Psoas muscle (tissue), 8 donors: ENCODE measurements around the gene LGALS14. TPM values are rescaled to one million over a fixed set of nuclear protein-coding genes. Genes with fewer than 3 reads are reported as not detected.

Experiments used
- ATAC-seq, 4 donors: fragments of 200-7000 bp; cut with Tn5 transposase; one replicate each; pipeline ENCODE4 v1.9.1; 2020; ENCODE audit warnings: moderate library complexity in 3 of 4, mild to moderate bottlenecking in 2 of 4
- DNase-seq, 2 donors: peaks; one replicate each; pipeline ENCODE4 v3.0.0-alpha.2; 2020
- H3K27ac ChIP-seq: fragments of 200-600 bp; one replicate; pipeline ENCODE4 v1.8.0; 2022
- H3K27me3 ChIP-seq, 3 donors: fragments of 200-600 bp in 1 of 3; one replicate each; pipeline versions ENCODE4 v1.6.1 to v1.8.0; 2013 to 2022; ENCODE audit warnings: low read length in 2 of 3, mild to moderate bottlenecking in 2 of 3, moderate library complexity in 1 of 3; ENCODE audit not compliant: insufficient read depth in 3 of 3
- H3K36me3 ChIP-seq, 2 donors: fragments of 200-600 bp in 1 of 2; one replicate each; pipeline versions ENCODE4 v1.6.1 to v1.8.0; 2013 to 2022; ENCODE audit warnings: low read depth in 1 of 2, mild to moderate bottlenecking in 1 of 2, moderate library complexity in 1 of 2; ENCODE audit not compliant: insufficient read depth in 1 of 2
- H3K4me1 ChIP-seq: fragments of 200-600 bp; one replicate; pipeline ENCODE4 v1.8.0; 2022
- H3K4me3 ChIP-seq: fragments of 200-600 bp; one replicate; pipeline ENCODE4 v1.8.0; 2022; ENCODE audit warnings: mild to moderate bottlenecking
- H3K9me3 ChIP-seq: fragments of 200-600 bp; one replicate; pipeline ENCODE4 v1.8.0; 2022
- WGBS, 3 donors: extraction: QIAGEN DNeasy Blood & Tissue Kit; methylation state at CpG; one replicate each; pipeline versions ENCODE4 v1.1.6 to v1.1.7; 2013; 5-methylcytosine and 5-hydroxymethylcytosine counted together
- intact Hi-C, 2 donors: fragments of 100-400 bp; cut with DNase I; formaldehyde crosslinking; loops; one replicate each; pipeline versions ENCODE4 v1.11.0 to v1.14.2; 2022
- polyA plus RNA-seq, 3 donors: library from polyadenylated mRNA; stranded (reverse); fragments of 200-250 nt; gene quantifications; one replicate each; pipeline ENCODE4 v1.2.3, GENCODE V29; 2013
- total RNA-seq, 4 donors: library from RNA; stranded (reverse); fragmentation: NEBNext Ultra II Directional in 2 of 4; extraction: Animal tissue kit (Norgen Biotek cat#: 25700) in 2 of 4; gene quantifications; one replicate each; pipeline versions ENCODE4 v1.2.1 to v1.2.4, GENCODE V29; 2021 to 2023
- TF ChIP-seq, protein P1 (sequence below): fragments of 200-600 bp; IDR thresholded peaks from one replicate; pipeline ENCODE4 v1.8.0; 2022; ENCODE audit warnings: antibody characterized with exemption
- donor health status: healthy with polysubstance abuse.
- donor health status: DM: no; HTN: no; CAD: no; lungs with moderate emphysema.
- donor health status: Bipolar disorder and iron deficiency.
- donor health status: healthy.
- donor health status: DM: yes; HTN: yes; CAD: no.
- donor health status: DM: no; HTN: no; CAD: no.
- donor health status: DM: no; HTN: no; CAD: no.
- donor health status: DM: yes; HTN: yes; CAD: no.

Gene LGALS14
- total and polyA plus RNA-seq, 7 donors, result not detected

DNA sequence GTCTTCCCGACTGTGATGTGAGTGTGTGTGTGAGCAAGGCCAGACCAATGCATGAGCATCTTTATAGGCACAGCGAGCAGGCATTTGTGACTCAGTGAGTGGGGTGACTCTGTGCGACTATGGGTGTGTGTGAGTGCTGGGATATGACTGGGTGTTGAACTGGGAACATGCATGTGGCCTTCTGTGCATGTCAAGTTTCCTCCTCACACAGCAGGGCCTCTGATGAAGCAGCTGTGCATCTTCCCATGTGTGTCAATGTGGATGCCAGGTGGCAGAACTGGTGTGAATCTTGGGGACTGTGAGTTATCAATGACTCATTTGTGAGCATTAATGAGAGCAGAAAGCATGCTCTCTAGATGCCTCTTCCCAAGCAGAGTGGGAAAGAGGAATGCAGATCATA is 12.1 kb upstream of the LGALS14 start:
- Histone ChIP-seq H3K36me3 (no peaks in the 10 kb centered on the region), H3K27ac (no peak overlapping the region), H3K4me1 (no peaks in the 10 kb centered on the region), H3K4me3 (no peak overlapping the region), H3K9me3 (no peaks in the 10 kb centered on the region), H3K27me3 (no peaks in the 10 kb centered on the region)
- intact Hi-C loops, result no loop called here
- TF ChIP-seq, protein P1, sequence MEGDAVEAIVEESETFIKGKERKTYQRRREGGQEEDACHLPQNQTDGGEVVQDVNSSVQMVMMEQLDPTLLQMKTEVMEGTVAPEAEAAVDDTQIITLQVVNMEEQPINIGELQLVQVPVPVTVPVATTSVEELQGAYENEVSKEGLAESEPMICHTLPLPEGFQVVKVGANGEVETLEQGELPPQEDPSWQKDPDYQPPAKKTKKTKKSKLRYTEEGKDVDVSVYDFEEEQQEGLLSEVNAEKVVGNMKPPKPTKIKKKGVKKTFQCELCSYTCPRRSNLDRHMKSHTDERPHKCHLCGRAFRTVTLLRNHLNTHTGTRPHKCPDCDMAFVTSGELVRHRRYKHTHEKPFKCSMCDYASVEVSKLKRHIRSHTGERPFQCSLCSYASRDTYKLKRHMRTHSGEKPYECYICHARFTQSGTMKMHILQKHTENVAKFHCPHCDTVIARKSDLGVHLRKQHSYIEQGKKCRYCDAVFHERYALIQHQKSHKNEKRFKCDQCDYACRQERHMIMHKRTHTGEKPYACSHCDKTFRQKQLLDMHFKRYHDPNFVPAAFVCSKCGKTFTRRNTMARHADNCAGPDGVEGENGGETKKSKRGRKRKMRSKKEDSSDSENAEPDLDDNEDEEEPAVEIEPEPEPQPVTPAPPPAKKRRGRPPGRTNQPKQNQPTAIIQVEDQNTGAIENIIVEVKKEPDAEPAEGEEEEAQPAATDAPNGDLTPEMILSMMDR, result no peak
- WGBS, 3 donors, result 75 to 79% (median 77%) methylated on average over 3 of the region's 3 CpGs
- ATAC-seq, result no peak
- no peak for DNase-seq

DNA sequence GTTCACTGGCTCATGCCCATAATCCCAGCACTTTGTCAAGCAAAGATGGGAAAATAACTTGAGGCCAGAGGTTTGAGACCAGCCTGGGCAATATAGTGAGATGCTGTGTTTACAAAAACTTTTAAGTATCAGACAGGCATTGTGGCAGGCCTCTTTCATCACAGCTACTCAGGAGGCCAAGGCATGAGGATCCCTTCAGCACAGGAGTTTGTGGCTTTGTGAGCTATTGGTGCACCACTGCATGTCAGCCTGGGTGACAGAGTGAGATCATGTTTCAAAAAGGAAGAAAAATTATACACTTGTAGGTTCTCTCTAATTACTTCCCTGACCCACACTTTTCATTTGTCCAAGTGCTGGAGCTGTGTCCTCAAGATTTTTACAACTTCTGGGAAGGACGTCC is 11.5 kb upstream of the LGALS14 start:
- H3K27ac ChIP-seq, result no peak overlapping the region
- no peaks in the 10 kb centered on the region for H3K27me3 ChIP-seq
- intact Hi-C loops, result no loop called here
- H3K9me3 ChIP-seq, result no peaks in the 10 kb centered on the region
- no peaks in the 10 kb centered on the region for H3K4me1 ChIP-seq
- H3K4me3 ChIP-seq, result no peak overlapping the region
- H3K36me3 ChIP-seq, result no peaks in the 10 kb centered on the region
- TF ChIP-seq, protein P1, result no peak
- DNase-seq (no peak), ATAC-seq (no peak)
- WGBS, 3 donors, result 61 to 93% (median 77%) methylated on average over 1 of the region's 1 CpG

DNA sequence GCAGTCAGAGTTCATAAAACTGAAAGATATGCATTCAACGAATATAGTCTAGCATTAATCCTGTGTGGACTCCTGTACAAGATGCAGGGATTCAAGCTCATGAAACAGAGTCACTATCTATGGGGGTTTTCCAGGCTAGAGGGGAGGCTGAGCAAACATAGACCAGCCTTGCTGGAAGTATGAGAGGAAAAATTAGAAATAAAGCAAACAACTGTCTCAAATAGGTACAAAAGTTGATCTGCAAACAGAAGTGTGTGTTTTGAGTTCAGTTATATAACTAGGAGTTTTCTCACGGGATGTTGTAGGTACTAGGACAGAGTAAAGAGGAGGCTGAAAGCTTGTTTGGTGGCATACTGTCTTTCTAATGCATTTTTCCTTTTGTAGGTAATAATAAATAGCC is 8.5 kb upstream of the LGALS14 start:
- ATAC-seq (no peak), DNase-seq (no peak)
- H3K36me3 ChIP-seq, result no peaks in the 10 kb centered on the region
- H3K27me3 ChIP-seq, result no peaks in the 10 kb centered on the region
- H3K9me3 ChIP-seq, result no peaks in the 10 kb centered on the region
- intact Hi-C loops, result no loop called here
- H3K4me3 ChIP-seq, result no peak overlapping the region
- H3K4me1 ChIP-seq, result no peaks in the 10 kb centered on the region
- no peak overlapping the region for H3K27ac ChIP-seq
- TF ChIP-seq, protein P1, result no peak
- 69 to 81% (median 79%) methylated on average over 2 of the region's 2 CpGs for WGBS, 3 donors

DNA sequence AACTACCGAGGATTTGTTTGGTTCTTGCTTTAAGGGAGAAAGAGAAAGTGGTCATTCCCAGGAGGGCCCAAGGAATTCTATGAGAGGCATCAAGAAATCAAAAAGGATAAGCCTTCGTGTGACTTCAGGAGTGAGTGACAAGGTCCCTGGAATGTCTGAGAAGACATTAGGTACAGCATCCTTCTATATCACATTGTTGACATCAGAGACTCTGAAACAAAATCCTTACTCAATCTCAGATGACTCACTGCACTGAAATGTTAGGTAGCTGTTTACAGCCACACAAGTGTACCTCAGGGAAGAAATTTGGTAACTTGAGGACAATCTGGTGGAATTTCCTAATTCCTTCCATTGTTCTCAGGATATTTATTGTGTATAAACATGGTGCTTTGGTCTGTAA is 7.9 kb upstream of the LGALS14 start:
- TF ChIP-seq, protein P1, result no peak
- Histone ChIP-seq H3K4me1 (no peaks in the 10 kb centered on the region), H3K36me3 (no peaks in the 10 kb centered on the region), H3K4me3 (no peak overlapping the region), H3K27me3 (peaks cover 0 to 4% (median 0%) of the 10 kb centered on the region in 3 donors), H3K9me3 (no peaks in the 10 kb centered on the region), H3K27ac (no peak overlapping the region)
- DNase-seq, result no peak
- 57 to 59% (median 57%) methylated on average over 2 of the region's 2 CpGs for WGBS, 3 donors
- intact Hi-C loops, result no loop called here
- no peak for ATAC-seq

DNA sequence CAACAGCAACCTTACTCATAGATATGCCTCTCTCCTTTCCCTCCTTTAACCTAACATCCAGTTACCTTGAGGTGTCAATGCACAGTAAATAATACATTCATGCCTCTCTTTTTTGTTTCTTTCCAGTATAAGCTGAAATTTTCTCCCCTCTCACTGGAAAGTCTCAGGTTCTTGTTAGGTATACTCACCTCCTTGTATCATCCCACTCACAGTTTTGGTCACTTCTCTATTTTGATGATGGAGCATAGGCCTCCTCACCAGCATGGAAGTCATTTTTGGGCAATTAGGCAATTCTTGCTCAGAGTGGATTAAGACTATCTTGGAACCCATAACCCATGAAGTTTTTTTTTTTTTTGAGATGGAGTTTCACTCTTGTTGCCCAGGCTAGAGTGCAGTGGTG is 5.7 kb upstream of the LGALS14 start:
- H3K27ac ChIP-seq, result no peak overlapping the region
- ATAC-seq, result no peak
- H3K27me3 ChIP-seq, result peaks cover 0 to 4% (median 0%) of the 10 kb centered on the region in 3 donors
- H3K36me3 ChIP-seq, result no peaks in the 10 kb centered on the region
- H3K4me1 ChIP-seq, result no peaks in the 10 kb centered on the region
- no peak for DNase-seq
- TF ChIP-seq, protein P1, result no peak
- intact Hi-C loops, result no loop called here
- no peak overlapping the region for H3K4me3 ChIP-seq
- H3K9me3 ChIP-seq, result no peaks in the 10 kb centered on the region
